ENCODE data around the gene CHAC2.

The CHAC2 gene

GRCh38 chr2:53802617-53803151 is 35.1 kb downstream of the CHAC2 start:
- Histone ChIP-seq H3F3A (ENCODE audit: insufficient read depth, low read length) (no peaks in the 10 kb centered on the region), H3K9ac (ENCODE audit: low read length) (no peak overlapping the region), H3K27me3 (ENCODE audit: insufficient read depth, low read length) (no peaks in the 10 kb centered on the region), H3K27ac (ENCODE audit: low read depth, low read length, poor library complexity, severe bottlenecking) (no peak overlapping the region), H3K36me3 (ENCODE audit: insufficient read depth, low read length) (peaks cover 55% of the 10 kb centered on the region), H3K79me2 (ENCODE audit: insufficient read depth, low read length) (no peaks in the 10 kb centered on the region; the same call in 1 of the 2 replicates), H4K20me1 (ENCODE audit: insufficient read depth, low read length) (no peaks in the 10 kb centered on the region), H2AFZ (ENCODE audit: low read length) (no peak overlapping the region), H3K4me1 (ENCODE audit: insufficient read depth, low read length, severe bottlenecking) (no peaks in the 10 kb centered on the region), H3K4me2 (ENCODE audit: low read length) (no peak overlapping the region), H3K9me2 (ENCODE audit: low read depth, low read length) (no peaks in the 10 kb centered on the region), H3K4me3 (ENCODE audit: low read depth, low read length, poor library complexity, severe bottlenecking) (no peak overlapping the region), H3K9me3 (ENCODE audit: low read length) (no peaks in the 10 kb centered on the region)
- TF ChIP-seq CTCF (IDR thresholded peaks at IDR 0.05; ENCODE audit: low read length) (no peak), EZH2 (IDR thresholded peaks at IDR 0.05; ENCODE audit: borderline replicate concordance, low read length) (no peak)

GRCh38 chr2:53811601-53812000 is 44.0 kb downstream of the CHAC2 start:
- Histone ChIP-seq H2AFZ (ENCODE audit: low read length) (no peak overlapping the region), H4K20me1 (ENCODE audit: insufficient read depth, low read length) (no peaks in the 10 kb centered on the region), H3K4me3 (ENCODE audit: low read depth, low read length, poor library complexity, severe bottlenecking) (no peak overlapping the region), H3K9me3 (ENCODE audit: low read length) (no peaks in the 10 kb centered on the region), H3K27ac (ENCODE audit: low read depth, low read length, poor library complexity, severe bottlenecking) (no peak overlapping the region), H3K9me2 (ENCODE audit: low read depth, low read length) (no peaks in the 10 kb centered on the region), H3K9ac (ENCODE audit: low read length) (no peak overlapping the region), H3K79me2 (ENCODE audit: insufficient read depth, low read length) (no peaks in the 10 kb centered on the region), H3K36me3 (ENCODE audit: insufficient read depth, low read length) (peaks cover 69% of the 10 kb centered on the region), H3K4me1 (ENCODE audit: insufficient read depth, low read length, severe bottlenecking) (no peaks in the 10 kb centered on the region), H3F3A (ENCODE audit: insufficient read depth, low read length) (no peaks in the 10 kb centered on the region), H3K27me3 (ENCODE audit: insufficient read depth, low read length) (no peaks in the 10 kb centered on the region), H3K4me2 (ENCODE audit: low read length) (no peak overlapping the region)
- no peak for TF ChIP-seq EZH2 (IDR thresholded peaks at IDR 0.05; ENCODE audit: borderline replicate concordance, low read length)
- TF ChIP-seq CTCF (IDR thresholded peaks at IDR 0.05; ENCODE audit: low read length), result no peak

- no peaks in the 10 kb centered on the region for H3K79me2 ChIP-seq (ENCODE audit: insufficient read depth, low read length)
- H3K4me2 ChIP-seq (ENCODE audit: low read length), result no peak overlapping the region
- no peak overlapping the region for H3K27ac ChIP-seq (ENCODE audit: low read depth, low read length, poor library complexity, severe bottlenecking)
- TF ChIP-seq EZH2 (IDR thresholded peaks at IDR 0.05; ENCODE audit: borderline replicate concordance, low read length) (no peak), CTCF (IDR thresholded peaks at IDR 0.05; ENCODE audit: low read length) (no peak)
- no peaks in the 10 kb centered on the region for H3K27me3 ChIP-seq (ENCODE audit: insufficient read depth, low read length)
- H3K9me2 ChIP-seq (ENCODE audit: low read depth, low read length), result no peaks in the 10 kb centered on the region
- H3K9me3 ChIP-seq (ENCODE audit: low read length), result no peaks in the 10 kb centered on the region
- H3F3A ChIP-seq (ENCODE audit: insufficient read depth, low read length), result no peaks in the 10 kb centered on the region
- H3K4me1 ChIP-seq (ENCODE audit: insufficient read depth, low read length, severe bottlenecking), result no peaks in the 10 kb centered on the region
- H4K20me1 ChIP-seq (ENCODE audit: insufficient read depth, low read length), result no peaks in the 10 kb centered on the region
- no peak overlapping the region for H3K4me3 ChIP-seq (ENCODE audit: low read depth, low read length, poor library complexity, severe bottlenecking)
- no peak overlapping the region for H3K9ac ChIP-seq (ENCODE audit: low read length)
- H2AFZ ChIP-seq (ENCODE audit: low read length), result no peak overlapping the region
- peaks cover 71% of the 10 kb centered on the region for H3K36me3 ChIP-seq (ENCODE audit: insufficient read depth, low read length)
These were observed 45.5 kb downstream of the CHAC2 start for GRCh38 chr2:53813151-53813550.
